Endothelial cell of umbilical vein (primary cell): ENCODE measurements around the gene SLC22A17. TPM values are rescaled to one million over a fixed set of nuclear protein-coding genes. Genes with fewer than 3 reads are reported as not detected.
A peak's percentile ranks its signal among the peaks of the same experiment; 100 is the strongest.

ENCODE experiments used
- BruUV-seq: library from RNA; stranded (reverse); fragments of 400-500 nt; replicated peaks from 2 replicates; lab custom pipeline; 2021; lab: Mats Ljungman, UMichigan
- CTCF ChIA-PET: fragments of 300-600, 350-600 bp; sonication (Branson Sonifier 250); formaldehyde crosslinking; loops from one replicate; lab custom pipeline; 2021; ENCODE audit warnings: antibody characterized with exemption, inconsistent platforms; lab: Charles Lee
- POLR2A ChIA-PET: fragments of 300-600, 350-600 bp; sonication (Branson Sonifier 250); formaldehyde crosslinking; loops from one replicate; lab custom pipeline; 2021; ENCODE audit warnings: antibody characterized with exemption, inconsistent platforms; lab: Charles Lee
- DNase-seq: peaks from one replicate; pipeline ENCODE4 v3.0.0-alpha.2; 2011; ENCODE audit warnings: low read depth, low spot score
- FAIRE-seq: peaks from 2 replicates; lab custom pipeline; 2011; peaks lifted over from hg19 to GRCh38; lab: Jason Lieb, UNC
- H2AFZ ChIP-seq: 2 replicates; pipeline ENCODE4 v1.6.0; 2012; ENCODE audit warnings: low read depth, low read length, control low read depth, inconsistent platforms
- H3K27ac ChIP-seq: 2 replicates; pipeline ENCODE4 v1.5.1; 2011; ENCODE audit warnings: low read depth, mild to moderate bottlenecking, control low read depth, low read length, moderate library complexity; ENCODE audit not compliant: insufficient read depth
- H3K27me3 ChIP-seq, 2 experiments: 2 replicates each; pipeline versions ENCODE4 v1.6.0 to v1.6.1; 2011; ENCODE audit warnings: low read length in 2 of 2, mixed read lengths in 1 of 2; ENCODE audit not compliant: control insufficient read depth in 2 of 2, insufficient read depth in 2 of 2
- H3K36me3 ChIP-seq, 2 experiments: 2 replicates in 1 of 2; 3 replicates in 1 of 2; pipeline ENCODE4 v1.5.1; 2011; ENCODE audit warnings: low read length in 2 of 2, mild to moderate bottlenecking in 1 of 2, moderate library complexity in 1 of 2; ENCODE audit not compliant: control insufficient read depth in 2 of 2, insufficient read depth in 2 of 2; ENCODE audit errors: extremely low read depth in 1 of 2
- H3K4me1 ChIP-seq: 3 replicates; pipeline ENCODE4 v1.5.1; 2011; ENCODE audit warnings: mild to moderate bottlenecking, low read length; ENCODE audit not compliant: control insufficient read depth, insufficient read depth; ENCODE audit errors: extremely low read depth
- H3K4me2 ChIP-seq: 2 replicates; pipeline ENCODE4 v1.6.1; 2011; ENCODE audit warnings: low read length, control low read depth, mixed read lengths; ENCODE audit not compliant: insufficient read depth
- H3K4me3 ChIP-seq, 3 experiments: fragments of 200-600 bp in 1 of 3; sonication (generic), shearing (Covaris generic) in 1 of 3; replicated peaks in 1 of 3; 2 replicates each; pipeline ENCODE4 v1.5.1; 2011 to 2016; ENCODE audit warnings: control low read depth in 3 of 3, low read length in 3 of 3, mild to moderate bottlenecking in 2 of 3, inconsistent platforms in 1 of 3, low read depth in 1 of 3, moderate library complexity in 1 of 3; ENCODE audit not compliant: insufficient read depth in 1 of 3
- H3K79me2 ChIP-seq: 2 replicates; pipeline ENCODE4 v1.6.0; 2012; ENCODE audit warnings: low read length, inconsistent platforms; ENCODE audit not compliant: control insufficient read depth, insufficient read depth
- H3K9ac ChIP-seq: replicated peaks from 2 replicates; pipeline ENCODE3; 2011; ENCODE audit warnings: low read length, control low read depth; ENCODE audit not compliant: insufficient read depth; ENCODE audit errors: extremely low read depth
- H3K9me1 ChIP-seq: replicated peaks from 3 replicates; pipeline ENCODE4 v1.6.0; 2011; ENCODE audit warnings: mild to moderate bottlenecking, low read length; ENCODE audit not compliant: control insufficient read depth, insufficient read depth; ENCODE audit errors: extremely low read depth
- H3K9me3 ChIP-seq: replicated peaks from 2 replicates; pipeline ENCODE4 v1.5.1; 2012; ENCODE audit warnings: low read length, inconsistent platforms; ENCODE audit not compliant: control insufficient read depth, insufficient read depth
- H4K20me1 ChIP-seq: replicated peaks from 2 replicates; pipeline ENCODE3; 2011; ENCODE audit warnings: mild to moderate bottlenecking, low read length; ENCODE audit not compliant: control insufficient read depth, insufficient read depth; ENCODE audit errors: extremely low read depth
- CTCF ChIP-seq, 2 donors: IDR thresholded peaks; 1 replicate in 1 of 2; 2 replicates in 1 of 2; pipeline ENCODE4 v1.5.1; 2011; ENCODE audit warnings: low read length in 2 of 2, mild to moderate bottlenecking in 2 of 2, moderate library complexity in 2 of 2, control low read depth in 1 of 2, inconsistent platforms in 1 of 2, low read depth in 1 of 2; ENCODE audit not compliant: insufficient read depth in 1 of 2; ENCODE audit errors: extremely low read depth in 1 of 2
- EZH2 ChIP-seq: IDR thresholded peaks from 2 replicates; pipeline ENCODE4 v1.6.1; 2012; ENCODE audit warnings: borderline replicate concordance, low read depth, mild to moderate bottlenecking, moderate library complexity, low read length, inconsistent platforms; ENCODE audit not compliant: severe bottlenecking
- GATA2 ChIP-seq: IDR thresholded peaks from 2 replicates; pipeline ENCODE4 v1.7.0; 2011; ENCODE audit warnings: low read depth, mild to moderate bottlenecking, moderate library complexity, mixed read lengths, low read length; ENCODE audit not compliant: insufficient read length, insufficient read depth
- JUN ChIP-seq: IDR thresholded peaks from 2 replicates; pipeline ENCODE4 v1.6.1; 2011; ENCODE audit warnings: borderline replicate concordance, low read depth; ENCODE audit not compliant: insufficient read length, insufficient read depth
- MYC ChIP-seq: IDR thresholded peaks from one replicate; pipeline ENCODE4 v1.6.1; 2011; ENCODE audit warnings: mild to moderate bottlenecking, low read depth, low read length
- POLR2A ChIP-seq: IDR thresholded peaks from 2 replicates; pipeline ENCODE4 v1.6.1; 2012; ENCODE audit warnings: low read depth, mild to moderate bottlenecking, control low read depth, low read length
- POLR2AphosphoS5 ChIP-seq: IDR thresholded peaks from 2 replicates; pipeline ENCODE4 v1.6.1; 2012; ENCODE audit warnings: low read depth, mild to moderate bottlenecking, control low read depth, low read length, moderate library complexity; ENCODE audit not compliant: insufficient read depth
- dilution Hi-C: fragments of 300-500 bp; cut with MboI; formaldehyde crosslinking; loops from one replicate; pipeline ENCODE4 v1.15.0; 2019; ENCODE audit warnings: low sequenced_read_pairs; ENCODE audit not compliant: extremely low pct_ligation_motif_present
- intact Hi-C: fragments of 100-400 bp; cut with micrococcal nuclease; formaldehyde crosslinking; loops from one replicate; pipeline ENCODE4 v1.10.0; 2022
- polyA plus RNA-seq, 4 experiments: library from polyadenylated mRNA; depleted of rRNA in 3 of 4; stranded (reverse) in 3 of 4; unstranded in 1 of 4; fragments of >200 nt; gene quantifications; 2 replicates each; pipeline versions ENCODE4 v1.2.1 to v1.2.3, GENCODE V29; 2011 to 2012; ENCODE audit warnings: missing spikeins in 1 of 4
- total RNA-seq: library from RNA; stranded (reverse); gene quantifications from 2 replicates; pipeline ENCODE4 v1.2.3, GENCODE V29; 2021

SLC22A17 gene
- total and polyA plus RNA-seq, 2 donors (not counting 3 experiments of a cell fraction or from before 2014, with no cell fraction given) = 2.9 to 4.6 TPM

DNA sequence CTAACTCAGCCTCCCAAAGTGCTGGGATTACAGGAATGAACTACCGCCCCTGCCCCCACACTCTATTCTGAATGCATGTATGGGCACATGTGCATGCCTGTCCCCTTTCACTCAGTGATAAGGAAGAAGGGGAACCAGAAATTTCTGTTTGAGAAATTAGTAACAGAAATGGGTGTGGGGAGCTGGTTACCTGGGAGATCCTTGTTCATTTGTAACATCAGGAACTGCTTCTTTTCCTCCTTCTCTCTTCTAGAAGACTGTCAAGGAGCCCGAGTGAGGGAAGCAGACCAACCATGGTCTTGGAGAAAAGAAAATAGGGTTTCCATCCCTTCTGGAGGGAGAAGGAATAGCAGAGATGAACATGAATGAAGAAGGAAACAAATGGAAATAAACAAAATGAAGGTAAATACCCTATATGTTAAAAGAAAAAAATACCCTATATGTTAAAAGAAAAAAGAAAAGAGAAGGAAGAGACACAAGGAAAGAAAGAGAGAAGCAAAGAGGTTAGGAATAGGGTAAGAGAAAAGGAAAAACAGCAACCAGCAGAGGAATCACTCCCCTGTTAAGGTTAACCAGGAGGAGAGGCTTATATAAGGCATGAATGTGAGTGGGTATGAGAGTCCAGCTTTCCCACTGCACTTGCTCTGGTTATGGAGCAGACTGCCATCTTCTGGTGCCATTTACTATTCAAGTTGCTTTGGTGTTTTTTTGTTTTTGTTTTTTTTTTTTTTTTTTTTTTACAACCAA is 53.3 kb downstream of the SLC22A17 start:
- FAIRE-seq (no peak), DNase-seq (peak; percentile 46)
- POLR2A ChIA-PET = no interaction called here
- H3K27ac ChIP-seq = no peak overlapping the region
- no TSS peak for BruUV-seq
- no peaks in the 10 kb centered on the region for H4K20me1 ChIP-seq
- no peaks in the 10 kb centered on the region for H3K36me3 ChIP-seq
- TF ChIP-seq POLR2A = no peak
- no peak for TF ChIP-seq GATA2
- no peak for TF ChIP-seq JUN
- TF ChIP-seq POLR2AphosphoS5 = no peak
- peak; percentile 11 to 18 for TF ChIP-seq CTCF (IDR thresholded peaks at IDR 0.05; ENCODE audit: extremely low read depth in 1 of 2, insufficient read depth in 1 of 2, low read depth in 1 of 2, low read length in 2 of 2)
- TF ChIP-seq EZH2 = no peak
- TF ChIP-seq MYC = no peak
- H3K9ac ChIP-seq = no peak overlapping the region
- intact Hi-C loops (loop anchor here (1.0 kb wide), 1 partner anchor 112 kb away; no protein-coding TSS in a partner anchor), dilution Hi-C loops (no loop called here)
- no peak overlapping the region for H3K4me3 ChIP-seq
- no peaks in the 10 kb centered on the region for H3K27me3 ChIP-seq
- no peak overlapping the region for H3K4me2 ChIP-seq
- H3K4me1 ChIP-seq = peaks cover 11% of the 10 kb centered on the region
- H3K9me1 ChIP-seq = no peaks in the 10 kb centered on the region
- no peaks in the 10 kb centered on the region for H3K9me3 ChIP-seq
- CTCF ChIA-PET = interaction anchor here (0.6 to 4.0 kb wide), 9 partner anchors 12 to 185 kb away, joined by 3 to 53 read pairs (median 5); partner anchors contain the start of gene HOMEZ
- no peak overlapping the region for H2AFZ ChIP-seq
- no peaks in the 10 kb centered on the region for H3K79me2 ChIP-seq
